SK-N-SH (cell line): ENCODE data around the gene TIGIT.

Experiments
- CTCF ChIP-seq: fragments of 200-600 bp; sonication (generic); IDR thresholded peaks from 2 replicates; pipeline ENCODE4 v1.6.1; 2017; ENCODE audit warnings: antibody characterized with exemption, mild to moderate bottlenecking, moderate library complexity
- POLR2AphosphoS5 ChIP-seq: IDR thresholded peaks from 2 replicates; pipeline ENCODE4 v1.6.1; 2012; ENCODE audit warnings: low read depth, low read length
- RAD21 ChIP-seq: IDR thresholded peaks from 2 replicates; pipeline ENCODE4 v1.6.1; 2012; ENCODE audit warnings: mild to moderate bottlenecking, low read length
- RCOR1 ChIP-seq: fragments of 150-350 bp; IDR thresholded peaks from 2 replicates; pipeline ENCODE4 v1.6.1; 2017; ENCODE audit warnings: antibody characterized with exemption, low read length
- REST ChIP-seq: IDR thresholded peaks from 2 replicates; pipeline ENCODE4 v1.6.1; 2012; ENCODE audit warnings: mild to moderate bottlenecking, low read depth, low read length, moderate library complexity
- RFX5 ChIP-seq: IDR thresholded peaks from 2 replicates; pipeline ENCODE4 v1.6.1; 2012; ENCODE audit warnings: mild to moderate bottlenecking, improper control_type of control experiment, low read length
- SMC3 ChIP-seq: IDR thresholded peaks from 2 replicates; pipeline ENCODE4 v1.6.1; 2012; ENCODE audit warnings: low read depth, low read length, improper control_type of control experiment
- TAF1 ChIP-seq: IDR thresholded peaks from 2 replicates; pipeline ENCODE4 v1.6.1; 2012; ENCODE audit warnings: low read depth, mild to moderate bottlenecking, low read length, moderate library complexity, borderline replicate concordance
- YY1 ChIP-seq: IDR thresholded peaks from 2 replicates; pipeline ENCODE4 v1.4.0; 2012; ENCODE audit warnings: low read depth, mild to moderate bottlenecking

DNA sequence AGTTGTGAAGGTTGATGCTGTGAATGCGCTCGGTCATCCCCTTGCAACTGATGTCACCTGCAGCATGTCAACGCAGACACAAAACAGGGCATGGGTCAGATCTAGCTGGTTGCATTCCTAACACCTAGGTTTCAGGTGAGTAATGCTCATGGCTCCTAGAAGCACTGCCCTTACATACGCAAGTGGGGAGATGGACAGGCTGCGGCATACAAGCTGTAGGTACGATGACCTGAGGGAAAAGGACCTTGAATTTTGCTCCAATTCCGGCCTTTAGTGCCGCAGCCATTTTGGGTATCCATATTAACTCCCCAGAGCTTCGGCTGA lies 58.0 kb downstream of the TIGIT start:
- TF ChIP-seq RAD21 (no peak), CTCF (no peak), SMC3 (no peak), TAF1 (no peak), REST (no peak), YY1 (no peak), RCOR1 (no peak), POLR2AphosphoS5 (no peak), RFX5 (no peak)
